ENCODE data around the gene ABCG1. TPM values are rescaled to one million over a fixed set of nuclear protein-coding genes. Genes with fewer than 3 reads are reported as not detected.

Gene ABCG1
- total RNA-seq, 1 experiment from 2014 or later, result 5.6 TPM

GRCh38 chr21:42313501-42313969 lies 94.6 kb downstream of the ABCG1 start:
- no peaks in the 10 kb centered on the region for H3K9me3 ChIP-seq (ENCODE audit: insufficient read depth, low read depth)
- no peak overlapping the region for H3K27ac ChIP-seq
- no peaks in the 10 kb centered on the region for H3F3A ChIP-seq (ENCODE audit: insufficient read depth, low read depth)
- no peaks in the 10 kb centered on the region for H3K79me2 ChIP-seq (ENCODE audit: low read depth)
- no peak for DNase-seq
- no peaks in the 10 kb centered on the region for H3K36me3 ChIP-seq (ENCODE audit: low read depth)
- H4K20me1 ChIP-seq (ENCODE audit: insufficient read depth), result no peaks in the 10 kb centered on the region
- ChIA-PET POLR2A (ENCODE audit: unreplicated experiment) (interaction anchor here (0.7 kb wide), 1 partner anchor 1070 kb away, joined by 3 read pairs; no protein-coding TSS in a partner anchor), CTCF (no interaction called here)
- H2AFZ ChIP-seq, result no peak overlapping the region
- TF ChIP-seq EZH2 (IDR thresholded peaks at IDR 0.05; ENCODE audit: low read depth), result no peak
- no peak for TF ChIP-seq CTCF (conservative IDR thresholded peaks at IDR 0.05)
- H3K9me2 ChIP-seq (ENCODE audit: insufficient read depth), result no peaks in the 10 kb centered on the region
- no peak overlapping the region for H3K4me2 ChIP-seq
- H3K4me3 ChIP-seq, result no peak overlapping the region
- no peaks in the 10 kb centered on the region for H3K4me1 ChIP-seq (replicated peaks; ENCODE audit: insufficient read depth)
- intact Hi-C loops (cut with micrococcal nuclease; ENCODE audit: unreplicated experiment), result no loop called here
- no peaks in the 10 kb centered on the region for H3K27me3 ChIP-seq (ENCODE audit: insufficient read depth, low read depth)
- BruUV-seq (replicated peaks), result no TSS peak

GRCh38 chr21:42314616-42315295 lies 95.8 kb downstream of the ABCG1 start:
- H3K36me3 ChIP-seq (ENCODE audit: low read depth), result no peaks in the 10 kb centered on the region
- H3K4me2 ChIP-seq, result no peak overlapping the region
- H3F3A ChIP-seq (ENCODE audit: insufficient read depth, low read depth), result no peaks in the 10 kb centered on the region
- no peaks in the 10 kb centered on the region for H4K20me1 ChIP-seq (ENCODE audit: insufficient read depth)
- H3K4me3 ChIP-seq, result no peak overlapping the region
- POLR2A ChIA-PET (ENCODE audit: unreplicated experiment), result no interaction called here
- no peak for TF ChIP-seq CTCF (conservative IDR thresholded peaks at IDR 0.05)
- TF ChIP-seq EZH2 (IDR thresholded peaks at IDR 0.05; ENCODE audit: low read depth), result no peak
- H3K27me3 ChIP-seq (ENCODE audit: insufficient read depth, low read depth), result no peaks in the 10 kb centered on the region
- BruUV-seq (replicated peaks), result no TSS peak
- no peaks in the 10 kb centered on the region for H3K9me2 ChIP-seq (ENCODE audit: insufficient read depth)
- CTCF ChIA-PET, result interaction anchor here (0.5 kb wide), 1 partner anchor 141 kb away, joined by 3 read pairs; no protein-coding TSS in a partner anchor
- no peak overlapping the region for H3K27ac ChIP-seq
- no peaks in the 10 kb centered on the region for H3K79me2 ChIP-seq (ENCODE audit: low read depth)
- DNase-seq, result no peak
- no peak overlapping the region for H2AFZ ChIP-seq
- intact Hi-C loops (cut with micrococcal nuclease; ENCODE audit: unreplicated experiment), result no loop called here
- H3K9me3 ChIP-seq (ENCODE audit: insufficient read depth, low read depth), result no peaks in the 10 kb centered on the region
- no peaks in the 10 kb centered on the region for H3K4me1 ChIP-seq (replicated peaks; ENCODE audit: insufficient read depth)

- Histone ChIP-seq H3K4me1 (replicated peaks; ENCODE audit: insufficient read depth) (no peaks in the 10 kb centered on the region), H3K36me3 (ENCODE audit: low read depth) (no peaks in the 10 kb centered on the region), H3K9me3 (ENCODE audit: insufficient read depth, low read depth) (no peaks in the 10 kb centered on the region), H3K4me3 (no peak within 1 kb of the TSS), H3K9me2 (ENCODE audit: insufficient read depth) (no peaks in the 10 kb centered on the region), H4K20me1 (ENCODE audit: insufficient read depth) (no peaks in the 10 kb centered on the region), H3F3A (ENCODE audit: insufficient read depth, low read depth) (no peaks in the 10 kb centered on the region), H3K79me2 (ENCODE audit: low read depth) (no peaks in the 10 kb centered on the region), H2AFZ (no peak within 1 kb of the TSS), H3K27ac (no peak within 1 kb of the TSS), H3K4me2 (no peak within 1 kb of the TSS), H3K27me3 (ENCODE audit: insufficient read depth, low read depth) (no peaks in the 10 kb centered on the region)
- no TSS peak for BruUV-seq (replicated peaks)
- POLR2A ChIA-PET (ENCODE audit: unreplicated experiment), result no interaction called here
- intact Hi-C loops (cut with micrococcal nuclease; ENCODE audit: unreplicated experiment), result no loop called here
- DNase-seq, result no peak
- no peak for TF ChIP-seq CTCF (conservative IDR thresholded peaks at IDR 0.05)
- TF ChIP-seq EZH2 (IDR thresholded peaks at IDR 0.05; ENCODE audit: low read depth), result no peak
- CTCF ChIA-PET, result interaction anchor here (0.5 kb wide), 1 partner anchor 140 kb away, joined by 3 read pairs; no protein-coding TSS in a partner anchor
Measured at GRCh38 chr21:42315296-42315891, 96.5 kb downstream of the ABCG1 start, which contains the start of gene TFF3. TSS of gene TFF3 (minus strand) at chr21:42315409. CDS start at chr21:42315374, 35 bp downstream.
